Ishikawa (cell line): ENCODE results near the gene KIF17.

Experiments
- CEBPB ChIP-seq: IDR thresholded peaks from 2 replicates; pipeline ENCODE4 v1.6.1; 2012
- EP300 ChIP-seq: IDR thresholded peaks from 2 replicates; pipeline ENCODE4 v1.6.1; 2012; ENCODE audit warnings: borderline replicate concordance
- TAF1 ChIP-seq: IDR thresholded peaks from 2 replicates; pipeline ENCODE4 v1.6.1; 2012; ENCODE audit warnings: low read depth, mild to moderate bottlenecking
- TEAD4 ChIP-seq: IDR thresholded peaks from 2 replicates; pipeline ENCODE4 v1.6.1; 2012
- ZBTB7A ChIP-seq: IDR thresholded peaks from 2 replicates; pipeline ENCODE4 v1.6.1; 2012; ENCODE audit warnings: low read depth
- TF ChIP-seq, protein P1 (sequence below): IDR thresholded peaks from 2 replicates; pipeline ENCODE4 v1.6.1; 2012; ENCODE audit warnings: low read depth, mild to moderate bottlenecking
- TF ChIP-seq, protein P2 (sequence below): IDR thresholded peaks from 2 replicates; pipeline ENCODE4 v1.6.1; 2012
- TF ChIP-seq, protein P3 (sequence below): IDR thresholded peaks from 2 replicates; pipeline ENCODE4 v1.6.1; 2012

DNA sequence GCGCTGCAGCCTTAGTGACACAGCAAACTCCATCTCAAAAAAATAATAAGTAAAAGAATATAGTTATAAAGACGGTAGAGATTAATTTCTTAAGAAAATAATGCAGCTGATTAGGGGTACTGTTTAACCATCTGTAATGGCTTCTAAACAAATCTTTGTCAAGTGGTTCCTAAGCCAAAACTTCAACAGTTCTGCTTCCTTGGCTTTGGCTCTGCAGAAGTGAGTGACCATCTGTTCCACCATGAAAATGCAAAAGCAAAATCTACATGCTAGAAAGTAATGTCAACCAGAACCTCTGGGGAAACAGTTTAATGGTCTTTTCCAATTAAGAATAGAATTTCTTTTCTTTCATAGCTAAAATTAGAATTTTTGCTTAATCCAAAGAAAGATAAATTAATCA, 23.0 kb upstream of the KIF17 start:
- TF ChIP-seq TAF1 (no peak), CEBPB (no peak), EP300 (no peak), ZBTB7A (no peak), TEAD4 (no peak)
- TF ChIP-seq, protein P1, sequence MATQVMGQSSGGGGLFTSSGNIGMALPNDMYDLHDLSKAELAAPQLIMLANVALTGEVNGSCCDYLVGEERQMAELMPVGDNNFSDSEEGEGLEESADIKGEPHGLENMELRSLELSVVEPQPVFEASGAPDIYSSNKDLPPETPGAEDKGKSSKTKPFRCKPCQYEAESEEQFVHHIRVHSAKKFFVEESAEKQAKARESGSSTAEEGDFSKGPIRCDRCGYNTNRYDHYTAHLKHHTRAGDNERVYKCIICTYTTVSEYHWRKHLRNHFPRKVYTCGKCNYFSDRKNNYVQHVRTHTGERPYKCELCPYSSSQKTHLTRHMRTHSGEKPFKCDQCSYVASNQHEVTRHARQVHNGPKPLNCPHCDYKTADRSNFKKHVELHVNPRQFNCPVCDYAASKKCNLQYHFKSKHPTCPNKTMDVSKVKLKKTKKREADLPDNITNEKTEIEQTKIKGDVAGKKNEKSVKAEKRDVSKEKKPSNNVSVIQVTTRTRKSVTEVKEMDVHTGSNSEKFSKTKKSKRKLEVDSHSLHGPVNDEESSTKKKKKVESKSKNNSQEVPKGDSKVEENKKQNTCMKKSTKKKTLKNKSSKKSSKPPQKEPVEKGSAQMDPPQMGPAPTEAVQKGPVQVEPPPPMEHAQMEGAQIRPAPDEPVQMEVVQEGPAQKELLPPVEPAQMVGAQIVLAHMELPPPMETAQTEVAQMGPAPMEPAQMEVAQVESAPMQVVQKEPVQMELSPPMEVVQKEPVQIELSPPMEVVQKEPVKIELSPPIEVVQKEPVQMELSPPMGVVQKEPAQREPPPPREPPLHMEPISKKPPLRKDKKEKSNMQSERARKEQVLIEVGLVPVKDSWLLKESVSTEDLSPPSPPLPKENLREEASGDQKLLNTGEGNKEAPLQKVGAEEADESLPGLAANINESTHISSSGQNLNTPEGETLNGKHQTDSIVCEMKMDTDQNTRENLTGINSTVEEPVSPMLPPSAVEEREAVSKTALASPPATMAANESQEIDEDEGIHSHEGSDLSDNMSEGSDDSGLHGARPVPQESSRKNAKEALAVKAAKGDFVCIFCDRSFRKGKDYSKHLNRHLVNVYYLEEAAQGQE: no peak
- TF ChIP-seq, protein P2, sequence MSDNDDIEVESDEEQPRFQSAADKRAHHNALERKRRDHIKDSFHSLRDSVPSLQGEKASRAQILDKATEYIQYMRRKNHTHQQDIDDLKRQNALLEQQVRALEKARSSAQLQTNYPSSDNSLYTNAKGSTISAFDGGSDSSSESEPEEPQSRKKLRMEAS: no peak
- TF ChIP-seq, protein P3, sequence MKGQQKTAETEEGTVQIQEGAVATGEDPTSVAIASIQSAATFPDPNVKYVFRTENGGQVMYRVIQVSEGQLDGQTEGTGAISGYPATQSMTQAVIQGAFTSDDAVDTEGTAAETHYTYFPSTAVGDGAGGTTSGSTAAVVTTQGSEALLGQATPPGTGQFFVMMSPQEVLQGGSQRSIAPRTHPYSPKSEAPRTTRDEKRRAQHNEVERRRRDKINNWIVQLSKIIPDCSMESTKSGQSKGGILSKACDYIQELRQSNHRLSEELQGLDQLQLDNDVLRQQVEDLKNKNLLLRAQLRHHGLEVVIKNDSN: no peak
